Fibroblast of skin of right biceps (primary cell): ENCODE measurements around the gene GSG1L.

ENCODE experiments used
- DNase-seq: peaks from one replicate; pipeline ENCODE4 v3.0.0-alpha.2; 2013

GSG1L gene

GRCh38 chr16:27840311-27841060, 223.0 kb downstream of the GSG1L start:
- no peak for DNase-seq

GRCh38 chr16:27839419-27839818, 224.1 kb downstream of the GSG1L start:
- peak; percentile 14 for DNase-seq

- no peak for DNase-seq
These were observed 224.9 kb downstream of the GSG1L start for GRCh38 chr16:27838536-27839175.

GRCh38 chr16:27829975-27830374, 233.5 kb downstream of the GSG1L start:
- no peak for DNase-seq

GRCh38 chr16:27828671-27829070, 234.8 kb downstream of the GSG1L start:
- DNase-seq = no peak

- DNase-seq = no peak
These were observed 235.7 kb downstream of the GSG1L start for GRCh38 chr16:27827765-27828164.

GRCh38 chr16:27826893-27827289, 236.6 kb downstream of the GSG1L start:
- DNase-seq = no peak

GRCh38 chr16:27826081-27826892, 237.2 kb downstream of the GSG1L start:
- no peak for DNase-seq

- no peak for DNase-seq
These were observed 238.7 kb downstream of the GSG1L start for GRCh38 chr16:27824786-27825185.

- no peak for DNase-seq
These were observed 239.5 kb downstream of the GSG1L start for GRCh38 chr16:27824006-27824405.

- DNase-seq = no peak
These were observed 240.1 kb downstream of the GSG1L start for GRCh38 chr16:27823421-27823820.

- DNase-seq = no peak
These were observed 240.5 kb downstream of the GSG1L start for GRCh38 chr16:27822996-27823395.

GRCh38 chr16:27822529-27822928, 241.0 kb downstream of the GSG1L start:
- DNase-seq = no peak

GRCh38 chr16:27820646-27821345, 242.7 kb downstream of the GSG1L start:
- no peak for DNase-seq

GRCh38 chr16:27819881-27820610, 243.5 kb downstream of the GSG1L start:
- DNase-seq = no peak

- DNase-seq = no peak
These were observed 244.2 kb downstream of the GSG1L start for GRCh38 chr16:27819356-27819755.

- no peak for DNase-seq
These were observed 245.3 kb downstream of the GSG1L start for GRCh38 chr16:27818246-27818645.

GRCh38 chr16:27817038-27817437, 246.5 kb downstream of the GSG1L start:
- no peak for DNase-seq

GRCh38 chr16:27816561-27816960, 247.0 kb downstream of the GSG1L start:
- DNase-seq = no peak

- DNase-seq = no peak
These were observed 249.9 kb downstream of the GSG1L start for GRCh38 chr16:27813591-27813990.

GRCh38 chr16:27811881-27812280, 251.6 kb downstream of the GSG1L start:
- no peak for DNase-seq

- no peak for DNase-seq
These were observed 256.5 kb downstream of the GSG1L start for GRCh38 chr16:27806986-27807385.
